GM12865 (cell line): ENCODE data around the gene WDR19.

Experiments
- DNase-seq: peaks from one replicate; pipeline ENCODE4 v3.0.0; 2010; ENCODE audit warnings: low read depth
- H3K4me3 ChIP-seq: 2 replicates; pipeline ENCODE4 v1.5.1; 2011; ENCODE audit warnings: mild to moderate bottlenecking, low read depth, low read length, control low read depth
- CTCF ChIP-seq: IDR thresholded peaks from 2 replicates; pipeline ENCODE4 v1.5.1; 2011; ENCODE audit warnings: low read length, control low read depth, low read depth, inconsistent platforms; ENCODE audit not compliant: insufficient read depth; ENCODE audit errors: missing control alignments

WDR19 gene

DNA sequence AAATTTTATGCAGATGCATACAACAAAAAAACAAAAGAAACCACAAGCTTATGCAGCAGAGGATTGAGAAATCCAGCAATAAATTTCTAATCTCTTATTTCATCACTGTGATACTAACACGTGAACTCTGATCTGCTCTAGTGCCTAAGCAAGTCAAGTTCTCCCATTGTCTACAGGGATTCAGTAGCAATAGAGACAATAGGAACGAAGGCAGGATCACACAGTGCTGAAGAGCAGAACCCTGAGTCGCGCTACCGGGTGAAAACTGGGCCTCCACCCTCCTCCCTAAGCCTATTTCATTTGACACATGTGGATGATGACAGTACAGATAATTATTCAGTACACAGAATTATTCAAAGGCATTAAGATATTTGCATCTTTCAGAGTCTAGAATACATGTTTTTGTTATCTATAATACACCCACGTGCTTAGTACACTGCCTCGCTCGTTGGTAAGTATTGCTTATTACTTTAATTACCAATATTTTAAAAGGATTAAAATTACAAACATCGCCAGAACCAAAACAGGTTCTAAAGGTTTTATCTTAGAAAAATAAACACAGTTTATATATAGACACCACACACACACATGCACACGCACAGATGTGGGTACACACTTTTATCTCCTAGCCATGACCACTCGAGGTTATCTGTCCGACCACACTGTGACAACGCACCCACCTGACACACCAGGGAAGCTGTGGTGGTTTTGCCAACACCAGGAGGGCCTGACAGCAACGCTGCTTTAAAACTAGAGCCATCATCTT, 123.8 kb downstream of the WDR19 start:
- no peak overlapping the region for H3K4me3 ChIP-seq
- DNase-seq: no peak
- no peak for TF ChIP-seq CTCF

- DNase-seq: no peak
- H3K4me3 ChIP-seq: no peak overlapping the region
- TF ChIP-seq CTCF: no peak
These were observed 126.3 kb downstream of the WDR19 start for GRCh38 chr4:39308611-39309010.

DNA sequence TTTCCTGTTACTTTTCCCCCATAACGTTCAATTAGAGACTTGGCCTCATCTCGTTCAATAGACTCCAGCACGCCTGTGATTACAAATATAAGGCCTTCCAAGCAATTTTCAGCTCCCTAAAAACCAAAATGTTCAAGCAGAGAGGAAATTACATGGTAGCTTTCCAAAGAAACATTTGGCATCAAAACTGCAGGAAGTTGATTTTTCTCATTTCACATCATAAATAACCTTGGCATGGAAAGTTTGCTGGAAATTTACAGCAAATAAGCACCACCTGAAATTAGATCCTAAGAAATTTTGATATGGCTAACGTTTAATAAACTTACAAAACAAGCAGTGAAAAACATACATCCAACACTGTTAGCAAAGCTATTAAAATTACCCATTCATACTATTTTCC, 130.5 kb downstream of the WDR19 start:
- no peak for TF ChIP-seq CTCF
- no peak for DNase-seq

GRCh38 chr4:39319676-39320075, 137.3 kb downstream of the WDR19 start:
- DNase-seq: no peak
- no peak overlapping the region for H3K4me3 ChIP-seq
- no peak for TF ChIP-seq CTCF

More for the DNA sequence above, 130.5 kb downstream of the WDR19 start:
- H3K4me3 ChIP-seq: no peak overlapping the region

DNA sequence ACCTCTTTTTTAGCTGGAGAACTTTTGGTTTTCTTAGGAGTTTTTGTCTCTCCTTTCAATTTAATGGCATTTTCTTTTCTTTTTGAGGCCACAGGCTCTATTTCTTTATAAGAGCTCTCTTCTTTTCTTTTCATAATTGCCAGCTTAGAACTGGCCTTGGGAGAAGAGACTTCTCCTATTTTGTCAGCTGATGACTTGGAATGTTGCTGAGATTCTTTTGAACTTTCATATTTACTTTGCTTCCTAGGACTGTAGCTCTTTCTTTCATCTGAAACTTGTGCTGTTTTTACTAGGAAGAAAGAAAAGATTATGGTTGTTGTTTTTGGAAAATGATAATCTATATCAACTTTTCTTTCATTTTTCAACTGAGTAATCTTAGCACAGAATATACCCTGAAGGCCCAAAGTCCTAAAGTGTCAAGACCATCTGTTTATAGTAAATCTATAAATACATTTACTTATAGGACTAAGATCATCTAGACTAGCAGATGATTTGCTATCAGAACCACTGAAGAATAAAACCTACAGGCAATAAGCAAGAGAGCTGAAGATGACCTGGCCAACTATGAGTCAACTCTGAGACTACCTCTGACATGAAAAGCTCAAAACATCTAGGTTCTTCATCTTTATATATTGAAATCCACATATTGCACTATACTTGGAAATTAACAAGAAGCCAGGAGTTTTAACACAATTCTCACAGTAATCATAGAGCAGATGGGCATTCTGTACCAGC, 138.2 kb downstream of the WDR19 start:
- no peak for TF ChIP-seq CTCF
- no peak overlapping the region for H3K4me3 ChIP-seq
- DNase-seq: no peak

DNA sequence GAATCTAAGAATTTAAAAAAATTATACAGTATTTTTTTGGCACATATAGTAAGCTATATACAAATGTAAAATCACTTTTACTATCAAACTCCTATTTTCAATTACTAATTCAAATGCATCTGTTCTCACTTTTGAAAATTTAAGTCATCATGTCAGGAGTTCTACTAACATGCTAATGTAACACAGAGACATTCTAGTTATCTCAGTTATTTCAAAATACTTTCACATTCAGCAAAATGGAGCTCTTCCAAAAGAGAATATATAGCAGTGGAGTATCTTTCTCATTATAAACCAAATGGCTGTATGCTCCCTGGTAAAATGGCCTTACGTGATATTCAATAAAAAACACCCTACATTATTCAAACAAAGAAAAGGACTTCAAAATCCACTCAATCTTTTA, 141.5 kb downstream of the WDR19 start:
- no peak for TF ChIP-seq CTCF
- no peak for DNase-seq
- H3K4me3 ChIP-seq: no peak overlapping the region
